Left kidney (tissue), 2 donors: ENCODE measurements around the gene SNX9. TPM values are rescaled to one million over a fixed set of nuclear protein-coding genes. Genes with fewer than 3 reads are reported as not detected.
A peak's percentile ranks its signal among the peaks of the same experiment; 100 is the strongest.

Source experiments
- DNase-seq: peaks from one replicate; pipeline ENCODE4 v3.0.0-alpha.2; 2013
- polyA plus RNA-seq: library from polyadenylated mRNA; unstranded; fragments of 120-200 nt; gene quantifications from one replicate; pipeline ENCODE4 v1.2.1, GENCODE V29; 2013; ENCODE audit not compliant: insufficient read length

SNX9 gene
- polyA plus RNA-seq, 1 donor, result 39.7 TPM

GRCh38 chr6:157978021-157978783, 155.2 kb downstream of the SNX9 start:
- no peak for DNase-seq

DNA sequence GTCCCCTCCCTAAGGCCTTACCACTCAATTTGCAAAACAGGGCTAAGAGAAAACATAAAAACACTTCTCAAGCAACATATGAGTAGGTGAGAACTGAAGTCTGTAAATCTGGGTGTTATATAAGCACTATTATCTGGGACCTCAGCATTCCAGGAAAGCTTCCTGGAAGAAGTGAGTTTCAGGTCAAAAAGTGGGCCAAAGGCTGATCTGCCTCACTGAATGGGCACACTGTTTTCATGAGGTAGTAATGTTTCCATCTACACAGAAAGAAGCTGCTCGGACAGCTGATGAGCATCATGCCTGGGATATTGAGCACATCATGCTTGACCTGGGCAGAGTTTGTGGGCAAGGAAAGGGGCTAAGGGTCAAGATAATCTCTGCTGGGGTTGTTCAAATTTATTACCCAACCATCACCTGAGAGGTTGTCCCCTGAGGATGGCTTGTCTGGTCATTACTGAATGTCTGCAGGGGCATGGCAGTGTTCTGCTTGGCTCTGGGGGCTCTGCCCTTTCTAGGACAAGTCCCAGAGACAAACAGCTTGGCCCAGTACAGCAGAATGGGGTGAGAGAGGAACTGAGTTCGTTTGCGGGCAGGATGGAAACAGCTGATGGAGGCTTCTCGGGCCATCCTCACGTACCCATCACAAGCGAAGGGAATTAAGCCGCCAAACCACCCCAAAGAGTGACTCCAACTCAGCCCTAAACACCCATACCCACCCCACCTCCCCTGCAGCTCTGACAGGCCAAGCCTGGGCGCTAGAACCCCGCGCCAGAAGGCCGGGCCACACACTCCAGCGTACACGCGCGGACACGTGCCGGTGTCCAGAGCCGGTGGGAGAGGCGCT, 157.5 kb downstream of the SNX9 start:
- DNase-seq, result no peak

- DNase-seq, result no peak
Observed at GRCh38 chr6:157981132-157981394, 158.0 kb downstream of the SNX9 start.

DNA sequence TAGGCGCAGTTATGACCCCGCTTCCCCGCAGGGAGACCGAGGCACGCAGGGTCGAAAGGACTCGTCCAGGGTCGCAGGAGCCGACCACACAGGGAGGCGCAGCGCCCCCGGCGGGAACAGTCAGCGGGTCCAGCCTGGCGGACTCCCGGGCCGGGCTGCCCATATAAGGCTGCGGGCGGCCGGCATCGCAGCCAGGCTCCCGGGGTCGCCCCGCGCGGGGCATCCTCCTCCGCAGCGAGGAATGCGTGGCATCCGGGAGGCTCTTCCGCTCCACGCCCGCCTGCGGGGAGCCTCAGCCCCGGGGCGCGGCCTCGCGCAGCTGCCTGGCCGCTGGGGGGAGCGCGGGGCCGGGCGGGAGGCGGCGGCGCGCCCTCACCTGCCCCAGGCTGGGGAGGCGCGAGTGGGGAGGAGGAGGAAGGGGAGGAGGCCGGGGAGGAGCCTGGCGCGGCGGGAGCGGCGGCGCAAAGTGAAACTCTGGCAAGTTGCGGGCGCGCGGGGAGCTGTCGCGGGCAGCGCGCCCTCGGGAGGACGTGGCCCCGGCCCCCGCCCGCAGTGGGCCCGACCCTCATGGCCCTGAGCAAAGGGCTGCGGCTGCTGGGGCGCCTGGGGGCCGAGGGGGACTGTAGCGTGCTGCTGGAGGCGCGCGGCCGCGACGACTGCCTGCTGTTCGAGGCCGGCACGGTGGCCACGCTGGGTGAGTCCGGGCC, 158.5 kb downstream of the SNX9 start, which contains the start of gene SYNJ2:
Gene SYNJ2, plus strand, starts transcription at position 469 of the 707 bp plus-strand sequence. Its CDS starts 99 bp downstream, at position 568.
- peak; percentile 67 for DNase-seq

DNA sequence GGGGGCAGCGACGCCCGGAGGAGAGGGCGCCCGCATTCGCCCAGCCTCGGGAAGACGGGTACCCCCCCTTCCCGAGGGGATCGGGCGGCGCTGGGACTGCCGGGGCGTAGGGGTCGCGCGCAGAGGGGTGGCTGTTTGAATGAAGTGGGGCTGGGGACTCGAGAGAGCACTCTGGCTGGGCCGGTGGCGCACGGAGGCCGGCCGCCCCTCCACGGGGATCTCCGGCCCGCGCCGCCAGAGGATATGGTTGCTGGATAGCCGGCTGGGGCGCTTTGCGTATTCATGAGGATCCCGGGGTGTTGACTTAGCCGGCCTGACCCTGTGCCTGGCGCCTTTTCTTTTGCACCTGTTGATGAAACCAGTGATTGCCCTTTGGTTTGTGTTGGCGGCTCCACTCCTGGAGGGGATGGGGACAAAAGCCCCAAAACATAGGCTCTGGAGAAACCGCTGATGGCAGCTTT, 159.1 kb downstream of the SNX9 start:
- DNase-seq, result no peak

GRCh38 chr6:157982563-157983405, 159.7 kb downstream of the SNX9 start:
- no peak for DNase-seq

DNA sequence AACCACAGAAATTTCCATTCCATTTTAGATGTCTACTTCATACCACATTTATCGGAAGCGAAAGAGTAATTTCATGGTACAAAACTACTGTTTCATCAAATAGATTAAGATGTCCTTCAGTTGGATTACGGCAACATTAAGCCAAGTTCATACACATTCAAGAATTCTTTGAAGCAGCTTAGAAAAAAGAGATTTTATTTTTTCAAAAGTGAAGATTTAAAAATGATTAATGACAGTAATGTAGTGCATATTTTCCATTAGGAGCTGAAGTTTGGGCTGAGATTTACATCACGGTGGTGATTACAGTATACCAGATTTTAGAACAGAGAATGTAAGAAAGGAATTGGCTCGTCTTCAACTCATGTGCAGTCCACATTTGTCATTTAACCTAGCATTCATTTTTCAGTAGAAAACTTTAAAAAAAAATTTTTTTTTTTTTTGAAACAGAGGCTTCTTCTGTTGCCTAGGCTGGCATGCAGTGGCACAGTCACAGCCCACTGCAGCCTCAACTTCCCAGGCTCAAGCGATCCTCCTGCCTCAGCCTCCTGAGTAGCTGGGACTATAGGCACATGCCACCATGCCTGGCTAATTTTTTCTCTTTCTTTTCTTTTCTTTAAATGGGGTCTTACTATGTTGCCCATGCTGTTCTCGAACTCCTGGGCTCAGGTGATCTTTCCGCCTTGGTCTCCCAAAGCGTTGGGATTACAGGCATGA, 160.5 kb downstream of the SNX9 start:
- DNase-seq, result no peak

DNA sequence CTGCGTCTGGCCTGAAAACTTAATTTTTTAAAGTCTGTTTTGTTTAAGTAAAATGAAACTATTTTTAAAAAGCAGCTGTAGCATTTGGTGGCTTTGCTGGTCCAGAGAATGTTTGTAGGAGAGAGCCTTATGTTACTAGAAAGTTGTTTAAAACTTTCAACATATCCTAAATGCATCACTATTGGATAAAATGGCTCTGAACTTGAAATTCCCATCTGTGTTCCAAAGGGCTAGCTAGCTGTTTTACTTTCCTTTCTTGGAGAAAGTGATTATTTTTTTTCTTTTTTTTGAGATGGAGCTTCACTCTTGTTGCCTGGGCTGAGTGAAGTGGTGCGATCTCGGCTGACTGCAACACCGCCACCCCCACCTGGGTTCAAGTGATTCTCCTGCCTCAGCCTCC, 161.1 kb downstream of the SNX9 start:
- DNase-seq, result no peak

DNA sequence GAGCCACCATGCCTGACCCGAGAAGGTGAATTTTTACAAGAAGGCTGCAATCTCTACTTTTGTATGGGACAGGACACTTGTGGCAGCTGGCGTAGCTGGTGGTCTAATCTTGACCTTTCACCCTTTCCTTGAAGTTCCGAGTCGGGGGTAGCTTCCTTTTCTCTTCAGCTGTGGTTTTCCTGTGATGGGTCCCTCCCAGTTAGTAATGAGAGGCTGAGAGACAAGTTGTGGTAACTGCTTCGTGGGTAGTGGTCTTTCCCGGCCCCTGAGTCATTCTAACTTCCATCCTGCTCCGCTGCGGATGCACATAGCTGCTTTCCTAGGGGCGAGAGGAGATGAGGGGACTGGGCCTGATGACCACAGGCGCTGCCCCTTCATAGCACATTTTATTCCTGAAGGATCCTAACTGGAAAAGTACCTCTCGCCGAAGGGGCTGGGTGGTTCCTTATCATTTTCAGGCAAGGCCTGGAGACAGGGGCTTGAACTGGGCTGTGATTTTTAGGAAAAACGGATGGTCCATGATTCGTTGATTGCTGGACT, 161.7 kb downstream of the SNX9 start:
- DNase-seq, result no peak

DNA sequence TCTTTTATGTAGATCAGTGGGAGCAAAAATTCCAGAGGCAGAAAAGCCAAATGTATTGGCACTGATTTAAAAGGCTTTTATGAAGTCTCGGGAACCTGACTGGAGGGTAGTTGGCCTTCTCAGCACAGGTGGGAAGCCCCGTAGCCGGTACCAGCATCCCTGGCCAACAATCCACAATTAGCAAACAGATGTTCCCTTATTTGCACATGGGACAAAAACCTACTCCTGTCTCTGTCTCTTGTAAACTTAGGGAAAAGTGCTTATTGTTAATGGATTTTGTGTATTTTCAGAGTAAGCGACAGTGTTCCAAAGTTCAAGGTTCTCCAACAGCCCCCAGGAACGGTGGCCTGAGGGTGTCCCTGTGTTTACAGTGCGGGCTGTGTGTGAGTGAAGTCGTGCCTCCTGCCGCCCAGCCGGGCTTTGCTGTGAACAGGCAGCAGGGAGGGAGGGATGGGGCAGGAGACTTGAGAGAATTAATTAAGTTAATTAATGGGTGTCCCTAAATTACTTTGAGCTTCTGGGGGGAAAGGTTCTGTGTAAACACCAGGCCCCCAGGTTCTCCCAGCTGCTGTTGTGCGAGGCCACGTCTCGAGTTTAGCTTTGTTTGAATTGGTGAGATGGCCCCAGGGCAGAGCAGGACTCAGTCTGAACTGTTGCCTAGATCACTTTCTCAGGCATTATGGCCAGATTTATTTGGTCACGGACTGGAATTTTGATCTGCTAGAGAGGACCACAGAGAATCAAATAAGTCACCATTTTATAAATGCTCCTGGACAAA, 162.5 kb downstream of the SNX9 start:
- DNase-seq, result no peak

GRCh38 chr6:157987788-157988699, 165.0 kb downstream of the SNX9 start:
- no peak for DNase-seq

- no peak for DNase-seq
Observed at GRCh38 chr6:157988700-157989063, 165.6 kb downstream of the SNX9 start.

- DNase-seq, result no peak
Observed at GRCh38 chr6:157989541-157990289, 166.7 kb downstream of the SNX9 start.

GRCh38 chr6:157990321-157991066, 167.4 kb downstream of the SNX9 start:
- DNase-seq, result no peak

- no peak for DNase-seq
Observed at GRCh38 chr6:157991067-157991432, 168.0 kb downstream of the SNX9 start.

GRCh38 chr6:157993076-157993475, 170.0 kb downstream of the SNX9 start:
- DNase-seq, result no peak

- no peak for DNase-seq
Observed at GRCh38 chr6:157994125-157994795, 171.2 kb downstream of the SNX9 start.
